ENCODE data around the gene ATP5F1D. TPM values are rescaled to one million over a fixed set of nuclear protein-coding genes. Genes with fewer than 3 reads are reported as not detected.

Gene ATP5F1D
- total and polyA plus RNA-seq, 12 donors, result 491 to 2,879 (median 562) TPM

GRCh38 chr19:1236576-1236975, 5.0 kb upstream of the ATP5F1D start:
- no peak for DNase-seq
- TF ChIP-seq CTCF (IDR thresholded peaks at IDR 0.05), result no peak
- no peak for ATAC-seq
- intact Hi-C loops (cut with DNase I), result loop anchor here in 1 of 10 donors (10.0 kb wide), 1 partner anchor 312 kb away; the partner anchor contains the start of gene ARID3A
- Histone ChIP-seq H3K9me3 (no peaks in the 10 kb centered on the region), H3K36me3 (peaks cover 0 to 6% (median 0%) of the 10 kb centered on the region in 9 donors), H3K4me3 (peak overlapping the region in 9 of 10 donors; percentile 59 to 70 (median 61)), H3K27ac (peak overlapping the region in 2 of 10 donors; percentile 70 to 72), H3K4me1 (peaks cover 23 to 60% (median 44%) of the 10 kb centered on the region in 9 donors), H3K27me3 (peaks cover 0 to 24% (median 0%) of the 10 kb centered on the region in 7 donors)
- 21 to 34% methylated on average over 20 to 41 of the region's 42 CpGs for WGBS, 2 donors

- ATAC-seq (peak in 2 of 8 donors; percentile 0 to 4), DNase-seq (no peak)
- Histone ChIP-seq H3K36me3 (peaks cover 0 to 6% (median 0%) of the 10 kb centered on the region in 9 donors), H3K27ac (peak overlapping the region in 5 of 10 donors; percentile 39 to 72 (median 64)), H3K4me1 (peaks cover 24 to 59% (median 45%) of the 10 kb centered on the region in 9 donors), H3K27me3 (peaks cover 0 to 24% (median 0%) of the 10 kb centered on the region in 7 donors), H3K9me3 (no peaks in the 10 kb centered on the region), H3K4me3 (peak overlapping the region; percentile 25 to 70 (median 61))
- intact Hi-C loops (cut with DNase I), result loop anchor here in 1 of 10 donors (10.0 kb wide), 1 partner anchor 312 kb away; the partner anchor contains the start of gene ARID3A
- TF ChIP-seq CTCF (IDR thresholded peaks at IDR 0.05), result no peak
- 1% methylated on average over 31 to 60 of the region's 60 CpGs for WGBS, 2 donors
Measured at GRCh38 chr19:1237027-1237659, 4.4 kb upstream of the ATP5F1D start.

GRCh38 chr19:1237754-1238368, 3.7 kb upstream of the ATP5F1D start, which contains the start of gene CBARP:
Gene CBARP (minus strand): TSS chr19:1238005. CDS start chr19:1236100, 1,905 bp downstream.
- H3K36me3 ChIP-seq, result peaks cover 0 to 6% (median 0%) of the 10 kb centered on the region in 9 donors
- intact Hi-C loops (cut with DNase I), result loop anchor here in 2 of 10 donors (2.0 to 10.0 kb wide), 2 partner anchors 17 to 313 kb away; partner anchors contain the start of gene ARID3A (in 1 of the 2)
- H3K27ac ChIP-seq, result peak within 1 kb of the TSS in 9 of 10 donors; percentile 1 to 100 (median 98)
- H3K27me3 ChIP-seq, result peaks cover 0 to 24% (median 0%) of the 10 kb centered on the region in 7 donors
- H3K9me3 ChIP-seq, result no peaks in the 10 kb centered on the region
- H3K4me3 ChIP-seq, result peak within 1 kb of the TSS; percentile 25 to 70 (median 61)
- peaks cover 26 to 59% (median 45%) of the 10 kb centered on the region in 9 donors for H3K4me1 ChIP-seq
- DNase-seq (no peak), ATAC-seq (no peak)
- WGBS, 2 donors, result 0 to 1% methylated on average over 67 to 87 of the region's 87 CpGs
- TF ChIP-seq CTCF (IDR thresholded peaks at IDR 0.05), result no peak
